ENCODE results near the gene GP1BA.

GP1BA gene

DNA sequence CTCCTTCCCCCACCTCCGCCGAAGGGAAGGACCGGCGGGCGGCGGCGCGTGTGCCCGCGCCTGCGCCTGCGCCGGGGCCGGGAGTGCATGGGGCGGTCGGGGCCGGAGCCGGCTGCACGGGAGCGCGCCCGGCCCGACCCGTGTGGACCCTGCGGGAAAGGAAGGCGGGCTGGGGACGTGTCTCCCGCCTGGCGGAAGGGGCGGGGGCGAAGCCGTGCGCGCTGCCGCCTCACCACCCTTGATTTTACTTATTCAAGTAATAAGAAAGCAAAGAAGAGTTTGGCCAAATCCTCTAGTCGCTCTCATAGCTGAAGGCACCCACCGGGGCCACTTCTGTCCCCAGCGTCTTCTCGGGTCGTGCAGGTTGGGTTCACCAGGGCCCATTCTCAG is 16.8 kb downstream of the GP1BA start:
- H3K4me3 ChIP-seq = peak overlapping the region; percentile 100
- no peaks in the 10 kb centered on the region for H3K27me3 ChIP-seq
- peak overlapping the region; percentile 99 for H3K27ac ChIP-seq
- peak overlapping the region; percentile 91 for H3K9ac ChIP-seq
- H4K20me1 ChIP-seq = peaks cover 44% of the 10 kb centered on the region
- 0 out of 2 replicates have a peak, but pooled peaks have one; percentile 3 for TF ChIP-seq Cebpa-rat (IDR thresholded peaks at IDR 0.05)
- no peaks in the 10 kb centered on the region for H3K9me3 ChIP-seq
- H3K4me1 ChIP-seq = peaks cover 69% of the 10 kb centered on the region
- peak overlapping the region; percentile 98 for H3K4me2 ChIP-seq
- H3K36me3 ChIP-seq = peaks cover 29% of the 10 kb centered on the region

- no peaks in the 10 kb centered on the region for H3K27me3 ChIP-seq
- H3K4me3 ChIP-seq = peak overlapping the region; percentile 100
- H3K36me3 ChIP-seq = peaks cover 23% of the 10 kb centered on the region
- peaks cover 38% of the 10 kb centered on the region for H4K20me1 ChIP-seq
- H3K9ac ChIP-seq = peak overlapping the region; percentile 91
- H3K4me2 ChIP-seq = peak overlapping the region; percentile 98
- TF ChIP-seq Cebpa-rat (IDR thresholded peaks at IDR 0.05) = no peak
- peak overlapping the region; percentile 99 for H3K27ac ChIP-seq
- H3K9me3 ChIP-seq = no peaks in the 10 kb centered on the region
- peaks cover 65% of the 10 kb centered on the region for H3K4me1 ChIP-seq
Observed at GRCh38 chr17:4949321-4950074, 17.4 kb downstream of the GP1BA start.

DNA sequence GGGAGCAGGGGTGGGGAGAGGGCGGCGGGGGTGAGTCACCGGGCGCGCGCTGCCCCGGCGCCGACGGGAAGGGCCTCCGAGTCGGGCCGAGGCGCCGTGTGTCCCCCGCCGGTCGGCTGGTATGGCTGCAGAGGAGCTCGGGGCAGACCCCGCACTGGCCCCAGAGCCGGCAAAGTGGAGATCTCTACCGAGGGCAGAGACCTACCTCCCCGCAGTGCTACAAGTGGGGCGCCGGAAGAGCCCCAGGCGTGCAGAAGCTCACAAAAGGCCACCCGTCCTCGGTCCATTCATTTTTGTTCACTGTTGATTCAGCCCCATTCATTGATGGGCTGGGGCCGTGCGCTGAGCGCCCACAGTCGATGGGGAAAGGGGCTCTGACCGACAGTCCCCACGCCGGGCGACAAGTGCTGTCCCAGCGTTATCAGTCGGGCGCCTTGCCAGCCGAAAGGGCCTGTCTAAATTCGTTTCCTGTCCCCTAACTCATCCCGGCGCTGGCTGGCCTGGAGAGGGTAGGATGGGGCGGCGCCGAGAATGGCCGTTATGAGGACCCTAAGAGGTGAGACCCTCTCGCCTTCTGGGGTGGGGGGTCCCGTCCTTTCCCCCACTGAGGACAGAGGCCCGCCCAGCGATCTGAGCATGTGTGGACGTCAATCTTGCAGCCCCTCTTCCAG is 18.1 kb downstream of the GP1BA start:
- no peaks in the 10 kb centered on the region for H3K9me3 ChIP-seq
- H3K4me1 ChIP-seq = peaks cover 58% of the 10 kb centered on the region
- peak overlapping the region; percentile 100 for H3K4me3 ChIP-seq
- TF ChIP-seq Cebpa-rat (IDR thresholded peaks at IDR 0.05) = no peak
- H3K4me2 ChIP-seq = peak overlapping the region; percentile 98
- H3K27ac ChIP-seq = peak overlapping the region; percentile 99
- peak overlapping the region; percentile 91 for H3K9ac ChIP-seq
- H3K27me3 ChIP-seq = no peaks in the 10 kb centered on the region
- H3K36me3 ChIP-seq = peaks cover 20% of the 10 kb centered on the region
- H4K20me1 ChIP-seq = peaks cover 31% of the 10 kb centered on the region

DNA sequence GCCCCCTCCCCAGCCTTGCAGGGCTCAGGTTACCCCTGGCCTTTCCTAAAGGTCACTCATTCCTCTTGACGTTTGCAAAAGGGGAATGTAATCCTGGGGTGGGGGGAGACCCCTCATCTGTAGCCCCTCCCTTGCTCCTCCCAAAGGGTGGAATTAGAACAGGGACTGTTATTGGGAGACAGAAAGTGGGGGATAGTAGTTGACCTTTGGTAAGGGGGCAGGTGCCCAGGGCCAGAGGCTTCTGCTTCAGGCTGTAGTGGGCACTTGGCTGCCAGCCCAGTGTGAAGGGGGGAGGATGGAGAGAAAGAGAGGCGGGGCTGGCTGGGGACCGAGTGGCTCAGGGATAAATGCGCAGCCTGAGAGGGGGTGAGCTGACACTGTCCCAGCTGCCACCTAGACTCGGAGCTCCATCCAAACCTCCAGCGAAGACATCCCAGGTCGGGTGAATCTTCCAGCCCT is 18.7 kb downstream of the GP1BA start, which contains the start of gene ENO3:
Gene ENO3, plus strand, starts transcription at position 374 of the 459 bp plus-strand sequence. CDS start 711 bp downstream, outside the sequence.
- Histone ChIP-seq H3K4me1 (peaks cover 52% of the 10 kb centered on the region), H3K27me3 (no peaks in the 10 kb centered on the region), H3K4me2 (peak within 1 kb of the TSS; percentile 98), H3K36me3 (peaks cover 18% of the 10 kb centered on the region), H3K4me3 (peak within 1 kb of the TSS; percentile 100), H3K27ac (peak within 1 kb of the TSS; percentile 99), H4K20me1 (peaks cover 25% of the 10 kb centered on the region), H3K9me3 (no peaks in the 10 kb centered on the region), H3K9ac (peak within 1 kb of the TSS; percentile 91)
- TF ChIP-seq Cebpa-rat (IDR thresholded peaks at IDR 0.05) = no peak

GRCh38 chr17:4951486-4951885 is 19.4 kb downstream of the GP1BA start:
- peak overlapping the region; percentile 100 for H3K4me3 ChIP-seq
- peaks cover 46% of the 10 kb centered on the region for H3K4me1 ChIP-seq
- H3K27me3 ChIP-seq = no peaks in the 10 kb centered on the region
- peaks cover 18% of the 10 kb centered on the region for H3K36me3 ChIP-seq
- peaks cover 18% of the 10 kb centered on the region for H4K20me1 ChIP-seq
- peak overlapping the region; percentile 98 for H3K4me2 ChIP-seq
- H3K27ac ChIP-seq = peak overlapping the region; percentile 99
- no peak for TF ChIP-seq Cebpa-rat (IDR thresholded peaks at IDR 0.05)
- peak overlapping the region; percentile 91 for H3K9ac ChIP-seq
- H3K9me3 ChIP-seq = no peaks in the 10 kb centered on the region

- Histone ChIP-seq H3K4me3 (no peak overlapping the region), H3K4me2 (peak overlapping the region; percentile 65), H3K27ac (peak overlapping the region; percentile 50), H3K9ac (peak overlapping the region; percentile 23; the same call in 1 of the 2 replicates), H4K20me1 (no peaks in the 10 kb centered on the region), H3K36me3 (peaks cover 24% of the 10 kb centered on the region; the same call in 1 of the 2 replicates), H3K4me1 (peaks cover 62% of the 10 kb centered on the region), H3K27me3 (no peaks in the 10 kb centered on the region), H3K9me3 (no peaks in the 10 kb centered on the region)
- no peak for TF ChIP-seq Cebpa-rat (IDR thresholded peaks at IDR 0.05)
Observed at GRCh38 chr17:4953451-4953961, 21.4 kb downstream of the GP1BA start.

GRCh38 chr17:4955091-4955490 is 23.0 kb downstream of the GP1BA start:
- no peak overlapping the region for H3K27ac ChIP-seq
- no peaks in the 10 kb centered on the region for H3K9me3 ChIP-seq
- peaks cover 77% of the 10 kb centered on the region for H3K4me1 ChIP-seq
- H3K27me3 ChIP-seq = no peaks in the 10 kb centered on the region
- H3K4me2 ChIP-seq = no peak overlapping the region
- H4K20me1 ChIP-seq = no peaks in the 10 kb centered on the region
- peaks cover 34% of the 10 kb centered on the region for H3K36me3 ChIP-seq
- TF ChIP-seq Cebpa-rat (IDR thresholded peaks at IDR 0.05) = no peak
- H3K9ac ChIP-seq = no peak overlapping the region
- H3K4me3 ChIP-seq = no peak overlapping the region

- H3K27me3 ChIP-seq = no peaks in the 10 kb centered on the region
- H3K36me3 ChIP-seq = peaks cover 42% of the 10 kb centered on the region
- no peaks in the 10 kb centered on the region for H4K20me1 ChIP-seq
- H3K4me2 ChIP-seq = no peak overlapping the region
- H3K4me1 ChIP-seq = peaks cover 73% of the 10 kb centered on the region
- H3K9ac ChIP-seq = no peak overlapping the region
- TF ChIP-seq Cebpa-rat (IDR thresholded peaks at IDR 0.05) = no peak
- H3K9me3 ChIP-seq = no peaks in the 10 kb centered on the region
- no peak overlapping the region for H3K27ac ChIP-seq
- no peak overlapping the region for H3K4me3 ChIP-seq
Observed at GRCh38 chr17:4956493-4957061, 24.5 kb downstream of the GP1BA start.

- Histone ChIP-seq H3K36me3 (peaks cover 47% of the 10 kb centered on the region), H3K4me1 (peaks cover 57% of the 10 kb centered on the region), H3K4me2 (peak overlapping the region; percentile 17), H3K27ac (no peak overlapping the region), H4K20me1 (no peaks in the 10 kb centered on the region), H3K27me3 (no peaks in the 10 kb centered on the region), H3K4me3 (no peak overlapping the region), H3K9ac (0 out of 2 replicates have a peak overlapping the region, but pooled peaks have one; percentile 5), H3K9me3 (no peaks in the 10 kb centered on the region)
- no peak for TF ChIP-seq Cebpa-rat (IDR thresholded peaks at IDR 0.05)
Observed at GRCh38 chr17:4958102-4958501, 26.0 kb downstream of the GP1BA start.
